HG03575 (cell line): ENCODE measurements around the gene SLC9A3.

ENCODE experiments used
- ATAC-seq: cut with Tn5 transposase; IDR thresholded peaks from one replicate; pipeline ENCODE4 v1.9.1; 2021; ENCODE audit not compliant: unreplicated experiment, insufficient number of reproducible peaks, low FRiP score; ENCODE audit errors: extremely low read depth

Gene SLC9A3

GRCh38 chr5:456351-457194 is 67.7 kb downstream of the SLC9A3 start:
- no peak for ATAC-seq

DNA sequence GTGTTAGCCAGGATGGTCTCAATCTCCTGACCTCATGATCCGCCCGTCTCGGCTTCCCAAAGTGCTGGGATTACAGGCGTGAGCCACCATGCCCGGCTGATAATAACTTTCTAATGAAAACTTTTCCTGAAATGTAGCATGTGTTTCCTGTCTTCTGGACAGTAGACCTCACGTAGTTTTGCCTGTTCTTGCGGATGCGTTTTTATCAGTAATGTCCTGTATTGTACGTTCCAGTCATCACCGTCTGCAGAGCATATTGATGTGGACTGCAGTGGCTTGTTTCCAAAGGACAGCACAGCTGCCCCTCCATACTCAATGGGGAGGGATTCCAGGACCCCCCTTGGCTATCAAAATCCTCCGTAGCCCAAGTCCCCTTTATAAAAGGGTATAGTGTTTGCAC is 68.4 kb downstream of the SLC9A3 start:
- no peak for ATAC-seq

GRCh38 chr5:454936-455335 is 69.3 kb downstream of the SLC9A3 start:
- ATAC-seq: no peak

GRCh38 chr5:453725-454481 is 70.3 kb downstream of the SLC9A3 start:
- no peak for ATAC-seq

DNA sequence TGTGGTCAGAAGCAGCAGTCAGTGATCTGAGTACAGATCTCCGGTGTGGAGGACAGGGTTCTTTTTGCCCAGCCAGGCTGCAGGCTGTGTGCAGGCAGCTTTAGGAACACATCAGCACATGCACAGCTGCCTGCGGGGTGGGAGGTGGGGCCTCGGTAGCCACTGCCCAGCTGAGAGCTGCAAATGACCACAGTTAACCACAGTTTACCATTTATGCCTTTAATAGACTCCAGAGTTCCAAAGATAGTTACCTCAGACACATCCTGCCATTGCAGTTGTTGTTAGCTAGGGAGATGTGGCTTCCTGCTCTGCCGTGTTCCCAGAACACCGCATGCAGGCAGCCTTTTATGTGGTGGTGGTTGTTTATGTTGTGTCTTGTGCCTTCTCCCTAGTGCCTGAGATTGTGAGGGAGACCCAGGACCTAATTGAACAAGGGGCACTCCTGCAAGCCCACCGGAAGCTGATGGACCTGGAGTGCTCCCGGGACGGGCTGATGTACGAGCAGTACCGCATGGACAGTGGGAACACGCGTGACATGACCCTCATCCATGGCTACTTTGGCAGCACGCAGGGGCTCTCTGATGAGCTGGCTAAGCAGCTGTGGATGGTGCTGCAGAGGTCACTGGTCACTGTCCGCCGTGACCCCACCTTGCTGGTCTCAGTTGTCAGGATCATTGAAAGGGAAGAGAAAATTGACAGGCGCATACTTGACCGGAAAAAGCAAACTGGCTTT is 71.1 kb downstream of the SLC9A3 start:
- no peak for ATAC-seq

DNA sequence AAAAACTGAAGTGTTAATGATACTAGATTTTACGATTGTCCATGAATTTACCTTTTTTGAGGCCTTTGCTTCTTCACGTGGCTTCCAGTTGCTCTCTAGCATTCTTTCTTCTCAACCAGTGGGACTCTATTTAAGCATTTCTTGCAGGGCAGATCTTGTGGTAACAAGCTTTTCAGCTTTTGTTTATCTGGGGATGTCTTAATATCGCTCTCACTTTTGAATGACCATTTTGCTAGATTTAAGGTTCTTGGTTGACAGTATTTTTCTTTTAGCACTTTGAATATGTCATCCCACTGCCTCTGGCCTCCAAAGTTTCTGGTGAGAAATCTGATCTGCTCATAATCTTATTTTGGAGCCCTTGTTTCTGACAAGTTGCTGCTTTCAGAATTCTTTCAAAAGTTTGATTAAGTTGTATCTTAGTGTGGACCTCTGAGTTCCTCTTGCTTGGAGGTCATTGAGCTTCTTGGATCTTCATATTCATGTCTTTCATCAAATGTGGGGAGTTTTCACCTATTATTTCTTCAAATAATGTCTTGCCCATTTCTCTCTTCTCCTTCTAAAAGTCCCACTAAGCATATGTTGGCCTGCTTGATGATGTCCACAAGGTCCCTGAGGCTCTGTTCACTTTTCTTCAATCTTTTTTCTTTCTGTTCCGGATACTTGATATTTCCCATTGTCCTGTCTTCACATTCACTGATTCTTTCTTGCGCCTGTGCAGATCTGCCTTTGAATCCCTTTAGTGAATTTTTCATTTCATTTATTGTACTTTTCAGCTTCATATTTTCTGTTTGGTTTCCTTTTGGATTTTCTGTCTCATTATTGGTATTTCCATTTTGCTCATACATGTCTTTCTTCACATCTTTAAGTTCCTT is 72.4 kb downstream of the SLC9A3 start:
- ATAC-seq: no peak

DNA sequence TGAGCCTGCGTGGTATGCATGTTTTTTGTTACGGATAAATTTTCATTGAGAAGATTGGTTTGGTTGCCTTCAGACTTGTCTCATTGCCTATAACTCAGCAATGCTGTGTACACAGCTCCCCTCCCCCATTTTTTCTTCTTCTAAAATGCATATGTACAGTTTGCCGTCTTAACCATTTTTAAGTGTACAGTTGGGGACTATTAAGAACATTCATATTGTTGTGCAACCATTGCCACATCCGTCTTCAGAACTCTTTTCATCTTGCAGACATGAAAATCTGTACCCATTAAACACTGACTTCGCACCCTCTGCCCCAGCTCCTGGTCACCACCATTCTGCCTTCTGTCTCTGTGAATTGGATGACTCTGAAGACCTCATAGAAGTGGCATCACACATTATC is 75.1 kb downstream of the SLC9A3 start:
- no peak for ATAC-seq

DNA sequence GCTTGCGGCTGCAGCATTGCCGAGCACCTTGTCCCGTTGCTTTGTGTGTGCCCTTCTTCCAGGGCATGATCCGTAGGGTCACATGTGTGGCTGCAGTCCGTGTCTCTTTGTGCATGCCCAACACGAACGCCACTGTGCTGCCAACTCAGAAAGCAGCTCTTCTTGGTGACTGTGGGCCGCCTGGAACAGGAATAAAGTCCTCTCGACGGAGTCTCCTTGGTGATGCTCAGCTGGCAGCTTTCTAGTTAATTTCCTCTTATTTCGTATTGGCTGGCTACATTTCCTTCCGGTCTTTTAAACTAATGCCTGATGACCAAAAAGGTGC is 75.5 kb downstream of the SLC9A3 start:
- ATAC-seq: no peak

DNA sequence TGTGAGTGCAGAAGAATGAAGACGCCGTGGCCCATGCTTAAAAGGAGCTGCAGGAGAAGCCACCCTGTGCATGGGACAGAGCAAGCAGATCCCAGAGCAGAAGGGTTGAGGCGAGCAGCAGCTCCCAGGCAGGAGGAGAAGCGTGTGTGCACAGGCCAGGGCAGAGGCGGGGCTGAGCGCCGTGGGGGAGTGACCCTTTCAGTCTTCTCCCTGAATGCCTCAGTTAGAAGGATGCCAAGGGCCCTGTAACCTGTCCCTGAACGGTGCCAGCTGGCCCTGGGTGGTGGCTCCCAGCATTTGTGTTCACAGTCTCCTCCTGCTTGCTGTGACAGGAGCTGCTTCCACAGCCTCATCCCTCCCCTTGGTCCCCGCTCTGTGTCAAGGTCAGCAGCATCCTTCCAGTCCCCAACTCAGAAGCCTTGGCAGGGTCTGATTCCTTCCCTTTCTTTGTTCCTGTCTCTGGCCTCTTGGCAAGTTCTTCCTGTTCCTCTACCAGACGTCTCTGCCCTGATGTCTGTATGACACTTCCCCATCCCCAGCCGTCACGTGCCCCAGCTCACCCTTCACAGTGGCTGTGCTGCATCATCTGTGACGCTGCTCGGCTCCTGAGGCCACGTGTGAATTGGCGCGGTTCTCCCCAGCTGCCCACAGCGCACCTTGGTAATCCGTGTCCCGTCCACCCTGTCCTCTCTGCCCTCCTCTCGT is 76.0 kb downstream of the SLC9A3 start:
- no peak for ATAC-seq

DNA sequence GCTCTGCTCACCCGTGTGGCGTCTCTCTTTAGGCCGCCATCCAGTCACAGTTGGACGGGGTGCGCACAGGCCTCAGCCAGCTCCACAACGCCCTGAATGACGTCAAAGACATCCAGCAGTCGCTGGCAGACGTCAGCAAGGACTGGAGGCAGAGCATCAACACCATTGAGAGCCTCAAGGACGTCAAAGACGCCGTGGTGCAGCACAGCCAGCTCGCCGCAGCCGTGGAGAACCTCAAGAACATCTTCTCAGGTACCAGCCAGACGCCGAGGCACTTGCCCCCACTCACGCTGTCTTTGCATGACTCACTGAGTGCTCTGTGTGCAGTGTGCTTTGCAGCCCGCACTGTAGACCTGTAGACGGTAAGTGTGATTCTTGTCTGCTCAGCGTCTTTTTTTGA is 76.7 kb downstream of the SLC9A3 start:
- no peak for ATAC-seq

DNA sequence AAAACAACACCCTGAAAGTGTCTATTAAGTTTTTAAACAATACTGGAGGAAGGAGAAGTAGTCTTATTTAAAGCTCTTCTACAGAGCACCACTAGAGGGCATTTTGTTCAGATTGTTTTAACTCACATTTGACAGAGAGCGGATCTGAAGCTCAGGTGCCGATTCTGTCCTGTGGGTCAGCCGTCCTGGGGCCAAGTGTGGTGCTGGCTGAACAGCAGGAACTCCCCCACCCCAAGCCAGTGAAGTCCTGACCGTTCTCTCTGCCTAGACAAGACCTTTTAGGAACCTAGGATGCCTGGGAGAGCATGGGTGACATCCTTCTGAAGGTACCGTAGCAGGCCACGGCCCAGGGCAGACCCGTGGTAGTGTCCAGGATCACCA is 77.4 kb downstream of the SLC9A3 start:
- ATAC-seq: no peak

DNA sequence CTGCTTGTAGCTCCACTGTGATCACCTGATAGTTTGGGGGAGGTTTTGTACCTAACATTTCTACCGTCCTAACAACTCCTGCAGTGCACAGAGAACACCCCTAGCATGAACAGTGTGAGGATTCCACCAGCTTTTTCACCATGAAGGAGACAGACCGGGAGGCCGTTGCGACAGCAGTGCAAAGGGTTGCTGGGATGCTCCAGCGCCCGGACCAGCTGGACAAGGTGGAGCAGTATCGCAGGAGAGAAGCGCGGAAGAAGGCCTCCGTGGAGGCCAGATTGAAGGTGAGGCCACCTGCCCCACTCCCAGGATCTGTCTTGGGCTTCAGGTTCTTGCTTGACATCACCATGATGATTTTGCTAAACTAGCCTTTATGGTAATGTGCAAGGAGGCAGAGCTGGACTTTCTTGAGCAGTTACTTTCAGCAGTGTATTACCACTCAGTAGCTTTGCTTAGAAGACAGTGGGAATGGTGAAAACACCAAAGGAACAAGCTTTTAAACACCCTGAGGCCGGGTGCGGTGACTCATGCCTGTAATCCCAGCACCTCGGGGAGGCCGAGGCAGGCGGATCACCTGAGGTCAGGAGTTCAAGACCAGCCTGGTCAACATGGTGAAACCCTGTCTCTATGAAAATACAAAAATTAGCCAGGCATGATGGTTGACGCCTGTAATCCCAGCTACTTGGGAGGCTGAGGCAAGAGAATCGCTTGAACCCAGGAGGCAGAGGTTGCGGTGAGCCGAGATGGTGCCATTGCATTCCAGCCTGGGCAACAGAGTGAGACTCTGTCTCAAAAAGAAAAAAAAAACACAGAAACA is 78.0 kb downstream of the SLC9A3 start:
- no peak for ATAC-seq

GRCh38 chr5:445591-445990 is 78.7 kb downstream of the SLC9A3 start:
- ATAC-seq: no peak

DNA sequence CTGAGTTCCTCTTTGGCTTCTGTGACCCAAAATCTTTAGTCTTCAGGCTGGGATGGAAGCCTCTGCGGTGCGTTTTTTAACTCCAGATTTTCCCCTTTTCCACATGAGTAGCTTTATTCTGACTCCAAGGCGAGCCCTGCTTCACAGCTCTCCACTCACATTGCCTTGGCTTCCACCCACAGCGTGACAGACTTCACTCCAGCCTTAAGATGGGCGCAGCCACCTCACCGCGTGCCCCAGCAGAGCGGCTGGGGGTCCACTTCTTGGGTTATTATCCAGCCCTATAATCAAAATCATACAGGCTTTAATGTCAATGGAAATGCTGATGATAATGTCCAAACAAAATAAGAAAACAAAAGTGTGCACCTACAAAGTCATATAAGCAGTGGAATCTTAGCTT is 80.0 kb downstream of the SLC9A3 start:
- no peak for ATAC-seq

DNA sequence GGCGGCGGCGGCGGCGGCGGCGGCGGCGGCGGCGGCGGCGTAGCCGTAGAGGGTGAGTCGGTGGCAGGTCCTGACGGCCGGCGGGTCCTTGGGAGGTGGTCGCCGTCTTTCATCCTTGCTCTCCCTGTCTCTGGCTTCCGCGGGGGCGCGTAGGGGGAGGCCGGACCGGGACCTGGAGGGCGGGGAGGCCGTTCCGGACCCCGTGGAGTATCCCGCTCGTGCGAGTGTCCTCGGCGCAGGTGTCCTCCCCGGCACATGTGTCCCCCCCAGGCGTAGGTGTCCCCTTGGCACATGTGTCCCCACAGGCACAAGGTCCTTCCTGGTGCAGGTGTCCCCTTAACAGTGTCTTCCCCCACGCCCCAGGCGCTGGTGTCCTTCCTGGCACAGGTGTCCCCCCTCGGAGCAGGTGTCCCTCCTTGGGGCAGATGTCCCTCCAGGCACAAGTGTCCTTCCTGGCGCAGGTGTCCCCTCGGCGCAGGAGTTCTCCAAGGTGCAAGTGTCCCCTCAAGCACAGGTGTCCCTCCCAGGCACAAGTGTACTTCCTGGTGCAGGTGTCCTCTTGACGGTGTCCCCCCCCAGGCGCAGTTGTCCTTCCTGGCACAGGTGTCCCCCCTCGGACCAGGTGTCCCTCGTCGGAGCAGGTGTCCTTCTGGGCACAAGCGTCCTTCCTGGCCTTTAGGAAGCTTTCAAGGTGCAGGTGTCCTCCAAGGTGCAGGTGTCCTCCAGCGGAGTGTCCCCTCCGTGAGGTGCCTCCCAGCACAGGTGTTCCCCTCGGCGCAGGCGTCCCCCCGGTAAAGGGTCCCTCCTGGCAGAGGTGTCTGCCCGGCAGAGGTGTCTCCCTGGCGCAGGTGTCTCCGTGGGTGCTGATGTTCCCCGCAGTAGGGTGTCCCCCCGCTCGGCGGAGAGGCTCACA is 80.8 kb downstream of the SLC9A3 start:
- ATAC-seq: no peak

GRCh38 chr5:442335-443238 is 81.7 kb downstream of the SLC9A3 start, which contains the start of gene EXOC3:
EXOC3 (plus strand) TSS chr5:443176; CDS start chr5:446206, 3,030 bp downstream.
- no peak for ATAC-seq
